CD8-positive, alpha-beta memory T cell (primary cell): ENCODE results near the gene FYN. TPM values are rescaled to one million over a fixed set of nuclear protein-coding genes. Genes with fewer than 3 reads are reported as not detected.

ENCODE experiments used
- CTCF ChIA-PET: fragments of 350-600 bp; sonication (Branson Sonifier 250); formaldehyde crosslinking; loops from one replicate; lab custom pipeline; 2021; ENCODE audit warnings: antibody characterized with exemption; lab: Charles Lee
- POLR2A ChIA-PET: fragments of 350-600 bp; sonication (Branson Sonifier 250); formaldehyde crosslinking; loops from one replicate; lab custom pipeline; 2021; ENCODE audit warnings: antibody characterized with exemption; lab: Charles Lee
- DNase-seq, 5 donors: peaks; one replicate each; pipeline versions ENCODE4 v3.0.0 to v3.0.0-alpha.2; 2020 to 2022; ENCODE audit warnings: mixed read lengths in 1 of 5
- H3K27ac ChIP-seq: one replicate; pipeline ENCODE4 v1.7.0; 2013; ENCODE audit warnings: low read depth, mild to moderate bottlenecking, low read length, moderate library complexity
- H3K27me3 ChIP-seq: 2 replicates; pipeline ENCODE4 v1.7.0; 2013; ENCODE audit warnings: low read length, mild to moderate bottlenecking; ENCODE audit not compliant: insufficient read depth, poor library complexity, severe bottlenecking
- H3K36me3 ChIP-seq: 2 replicates; pipeline ENCODE4 v1.7.0; 2013; ENCODE audit warnings: mild to moderate bottlenecking, low read length, moderate library complexity; ENCODE audit not compliant: insufficient read depth
- H3K4me1 ChIP-seq: 2 replicates; pipeline ENCODE4 v1.7.0; 2013; ENCODE audit warnings: mild to moderate bottlenecking, low read length, moderate library complexity; ENCODE audit not compliant: insufficient read depth
- H3K4me3 ChIP-seq: 2 replicates; pipeline ENCODE4 v1.7.0; 2013; ENCODE audit warnings: mild to moderate bottlenecking, low read length
- H3K9me3 ChIP-seq: 2 replicates; pipeline ENCODE4 v1.7.0; 2013; ENCODE audit warnings: mild to moderate bottlenecking, low read length
- H3K27ac Mint-ChIP-seq, 8 donors: one replicate each; pipeline ENCODE4 v1.8.0; 2020 to 2021; ENCODE audit warnings: mixed read lengths in 8 of 8, mild to moderate bottlenecking in 6 of 8, inconsistent platforms in 3 of 8, moderate library complexity in 3 of 8
- H3K27me3 Mint-ChIP-seq, 2 donors: one replicate each; pipeline ENCODE4 v1.8.0; 2020 to 2021; ENCODE audit warnings: mixed read lengths in 2 of 2, mild to moderate bottlenecking in 1 of 2, moderate library complexity in 1 of 2
- H3K36me3 Mint-ChIP-seq, 3 donors: one replicate each; pipeline ENCODE4 v1.8.0; 2020 to 2021; ENCODE audit warnings: mixed read lengths in 3 of 3, inconsistent platforms in 1 of 3, mild to moderate bottlenecking in 1 of 3
- H3K4me1 Mint-ChIP-seq, 3 donors: one replicate each; pipeline ENCODE4 v1.8.0; 2020 to 2021; ENCODE audit warnings: mixed read lengths in 3 of 3, inconsistent platforms in 1 of 3, mild to moderate bottlenecking in 1 of 3
- H3K4me3 Mint-ChIP-seq, 7 donors: one replicate each; pipeline ENCODE4 v1.8.0; 2020 to 2021; ENCODE audit warnings: mixed read lengths in 7 of 7, mild to moderate bottlenecking in 6 of 7, moderate library complexity in 4 of 7, inconsistent platforms in 2 of 7
- H3K9me3 Mint-ChIP-seq, 5 donors: one replicate each; pipeline ENCODE4 v1.8.0; 2020 to 2022; ENCODE audit warnings: mixed read lengths in 5 of 5, mild to moderate bottlenecking in 3 of 5, moderate library complexity in 2 of 5, inconsistent platforms in 1 of 5
- polyA plus RNA-seq: library from polyadenylated mRNA; unstranded; fragments of 300-500 nt; fragmentation: Illumina TruSeq; gene quantifications from one replicate; pipeline ENCODE4 v1.2.3, GENCODE V29; 2021
- total RNA-seq, 2 experiments: library from RNA; stranded (reverse); gene quantifications; one replicate each; pipeline ENCODE4 v1.2.3, GENCODE V29; 2021

FYN gene
- total and polyA plus RNA-seq, 3 experiments from 2014 or later = 481 to 611 (median 491) TPM

- Mint-ChIP-seq H3K27me3 (no peaks in the 10 kb centered on the region), H3K4me3 (peak overlapping the region; percentile 34 to 84 (median 80))
These were observed 106.9 kb downstream of the FYN start for GRCh38 chr6:111766201-111766857.

GRCh38 chr6:111765763-111766162 lies 107.5 kb downstream of the FYN start:
- no peaks in the 10 kb centered on the region for H3K27me3 ChIP-seq
- peak overlapping the region; percentile 34 to 87 (median 80) for H3K4me3 Mint-ChIP-seq
- H3K36me3 Mint-ChIP-seq = peaks cover 5 to 71% (median 10%) of the 10 kb centered on the region in 3 donors
- no peaks in the 10 kb centered on the region for H3K9me3 Mint-ChIP-seq
- no peaks in the 10 kb centered on the region for H3K27me3 Mint-ChIP-seq
- H3K4me1 Mint-ChIP-seq = peaks cover 99 to 100% (median 100%) of the 10 kb centered on the region in 3 donors
- POLR2A ChIA-PET = interaction anchor here (0.7 kb wide), 1 partner anchor 9 kb away, joined by 4 read pairs; no protein-coding TSS in a partner anchor
- no peak for DNase-seq
- H3K27ac ChIP-seq = no peak overlapping the region
- H3K4me3 ChIP-seq = peak overlapping the region; percentile 4
- H3K36me3 ChIP-seq = no peaks in the 10 kb centered on the region
- H3K4me1 ChIP-seq = peaks cover 99% of the 10 kb centered on the region
- no peaks in the 10 kb centered on the region for H3K9me3 ChIP-seq
- H3K27ac Mint-ChIP-seq = peak overlapping the region; percentile 95 to 100 (median 100)
- CTCF ChIA-PET = interaction anchor here (1.4 kb wide), 1 partner anchor 12 kb away, joined by 4 read pairs; no protein-coding TSS in a partner anchor

More at GRCh38 chr6:111766201-111766857, 106.9 kb downstream of the FYN start:
- H3K27me3 ChIP-seq = no peaks in the 10 kb centered on the region
- Mint-ChIP-seq H3K27ac (peak overlapping the region; percentile 95 to 100 (median 100)), H3K9me3 (no peaks in the 10 kb centered on the region), H3K4me1 (peaks cover 99 to 100% (median 100%) of the 10 kb centered on the region in 3 donors), H3K36me3 (peaks cover 5 to 71% (median 8%) of the 10 kb centered on the region in 3 donors)
- DNase-seq = no peak
- ChIA-PET POLR2A (interaction anchor here (0.7 to 1.1 kb wide), 2 partner anchors 10 to 41 kb away, joined by 3 to 4 read pairs; no protein-coding TSS in a partner anchor), CTCF (interaction anchor here (1.4 to 1.8 kb wide), 2 partner anchors 11 to 12 kb away, joined by 4 to 5 read pairs; no protein-coding TSS in a partner anchor)
- H3K4me3 ChIP-seq = peak overlapping the region; percentile 4
- H3K9me3 ChIP-seq = no peaks in the 10 kb centered on the region
- H3K36me3 ChIP-seq = no peaks in the 10 kb centered on the region
- H3K27ac ChIP-seq = no peak overlapping the region
- H3K4me1 ChIP-seq = peaks cover 99% of the 10 kb centered on the region

GRCh38 chr6:111764238-111765175 lies 108.7 kb downstream of the FYN start:
- POLR2A ChIA-PET = interaction anchor here (0.6 to 4.0 kb wide), 9 partner anchors 10 to 279 kb away, joined by 3 to 23 read pairs (median 6); partner anchors contain the start of gene FYN
- peaks cover 0 to 3% of the 10 kb centered on the region in 2 donors for H3K27me3 Mint-ChIP-seq
- DNase-seq = peak; percentile 29 to 86 (median 65)

GRCh38 chr6:111763381-111763780 lies 109.9 kb downstream of the FYN start:
- H3K27me3 Mint-ChIP-seq = peaks cover 0 to 4% of the 10 kb centered on the region in 2 donors
- Histone ChIP-seq H3K27ac (no peak overlapping the region), H3K4me1 (peaks cover 97% of the 10 kb centered on the region), H3K4me3 (no peak overlapping the region), H3K9me3 (no peaks in the 10 kb centered on the region), H3K36me3 (no peaks in the 10 kb centered on the region), H3K27me3 (no peaks in the 10 kb centered on the region)
- H3K4me3 Mint-ChIP-seq = peak overlapping the region; percentile 42 to 99 (median 79)
- DNase-seq = no peak
- H3K36me3 Mint-ChIP-seq = peaks cover 6 to 75% (median 11%) of the 10 kb centered on the region in 3 donors
- H3K27ac Mint-ChIP-seq = peak overlapping the region; percentile 96 to 100 (median 100)
- H3K4me1 Mint-ChIP-seq = peaks cover 91 to 99% (median 95%) of the 10 kb centered on the region in 3 donors
- ChIA-PET POLR2A (interaction anchor here (0.8 to 4.0 kb wide), 4 partner anchors 11 to 110 kb away, joined by 4 to 23 read pairs (median 7); partner anchors contain the start of gene FYN), CTCF (interaction anchor here (1.0 to 4.7 kb wide), 16 partner anchors 11 to 504 kb away, joined by 3 to 30 read pairs (median 5); partner anchors contain the start of gene FYN)
- peaks cover 0 to 4% (median 0%) of the 10 kb centered on the region in 5 donors for H3K9me3 Mint-ChIP-seq

More at GRCh38 chr6:111764238-111765175, 108.7 kb downstream of the FYN start:
- no peaks in the 10 kb centered on the region for H3K27me3 ChIP-seq
- peaks cover 97 to 100% (median 100%) of the 10 kb centered on the region in 3 donors for H3K4me1 Mint-ChIP-seq
- H3K36me3 ChIP-seq = no peaks in the 10 kb centered on the region
- peaks cover 0 to 4% (median 0%) of the 10 kb centered on the region in 5 donors for H3K9me3 Mint-ChIP-seq
- H3K27ac ChIP-seq = peak overlapping the region; percentile 58
- H3K27ac Mint-ChIP-seq = peak overlapping the region; percentile 95 to 100 (median 100)
- H3K4me1 ChIP-seq = peaks cover 97% of the 10 kb centered on the region
- no peaks in the 10 kb centered on the region for H3K9me3 ChIP-seq
- H3K4me3 Mint-ChIP-seq = peak overlapping the region; percentile 70 to 87 (median 80)
- CTCF ChIA-PET = interaction anchor here (0.7 to 4.7 kb wide), 13 partner anchors 12 to 225 kb away, joined by 3 to 30 read pairs (median 5); partner anchors contain the start of gene FYN
- H3K36me3 Mint-ChIP-seq = peaks cover 0 to 72% (median 7%) of the 10 kb centered on the region in 3 donors
- H3K4me3 ChIP-seq = peak overlapping the region; percentile 9

- H3K27me3 ChIP-seq = no peaks in the 10 kb centered on the region
- no peaks in the 10 kb centered on the region for H3K36me3 ChIP-seq
- Mint-ChIP-seq H3K27me3 (peaks cover 0 to 4% of the 10 kb centered on the region in 2 donors), H3K9me3 (peaks cover 0 to 4% (median 0%) of the 10 kb centered on the region in 5 donors), H3K36me3 (peaks cover 12 to 80% (median 14%) of the 10 kb centered on the region in 3 donors), H3K27ac (peak overlapping the region; percentile 96 to 100 (median 100)), H3K4me1 (peaks cover 76 to 96% (median 88%) of the 10 kb centered on the region in 3 donors), H3K4me3 (peak overlapping the region; percentile 59 to 99 (median 96))
- peak overlapping the region; percentile 18 for H3K4me3 ChIP-seq
- H3K27ac ChIP-seq = no peak overlapping the region
- ChIA-PET POLR2A (interaction anchor here (0.6 to 4.0 kb wide), 8 partner anchors 9 to 887 kb away, joined by 3 to 23 read pairs (median 3); partner anchors contain the start of gene FYN), CTCF (interaction anchor here (0.7 to 4.7 kb wide), 15 partner anchors 8 to 502 kb away, joined by 3 to 30 read pairs (median 4); partner anchors contain the start of gene FYN)
- peaks cover 97% of the 10 kb centered on the region for H3K4me1 ChIP-seq
- H3K9me3 ChIP-seq = no peaks in the 10 kb centered on the region
- peak in 4 of 5 donors; percentile 19 to 60 (median 36) for DNase-seq
These were observed 111.4 kb downstream of the FYN start for GRCh38 chr6:111761783-111762312.

GRCh38 chr6:111761212-111761611 lies 112.0 kb downstream of the FYN start:
- POLR2A ChIA-PET = interaction anchor here (0.6 to 4.0 kb wide), 6 partner anchors 9 to 886 kb away, joined by 3 to 23 read pairs (median 4); no protein-coding TSS in a partner anchor
- H3K4me1 ChIP-seq = peaks cover 97% of the 10 kb centered on the region
- Mint-ChIP-seq H3K27ac (peak overlapping the region; percentile 96 to 100 (median 100)), H3K4me1 (peaks cover 69 to 92% (median 82%) of the 10 kb centered on the region in 3 donors), H3K4me3 (peak overlapping the region; percentile 46 to 99 (median 96)), H3K9me3 (peaks cover 0 to 4% (median 0%) of the 10 kb centered on the region in 5 donors), H3K27me3 (peaks cover 0 to 4% of the 10 kb centered on the region in 2 donors), H3K36me3 (peaks cover 10 to 80% (median 14%) of the 10 kb centered on the region in 3 donors)
- H3K36me3 ChIP-seq = no peaks in the 10 kb centered on the region
- H3K27me3 ChIP-seq = no peaks in the 10 kb centered on the region
- DNase-seq = no peak
- peak overlapping the region; percentile 18 for H3K4me3 ChIP-seq
- CTCF ChIA-PET = interaction anchor here (0.8 to 4.7 kb wide), 7 partner anchors 8 to 112 kb away, joined by 3 to 30 read pairs (median 4); partner anchors contain the start of gene FYN
- H3K27ac ChIP-seq = peak overlapping the region; percentile 93
- no peaks in the 10 kb centered on the region for H3K9me3 ChIP-seq
